DMS 273 (cell line): ENCODE results near the gene GANC.
"Not testable (repeated sequence)": the region's sequence is repeated elsewhere in the genome, so short reads cannot be mapped to it uniquely, and the experiment has no call there.

Experiments used
- DNase-seq: peaks from one replicate; lab custom pipeline; 2025; ENCODE audit not compliant: unreplicated experiment; lab: John Stamatoyannopoulos, UW

GANC gene

DNA sequence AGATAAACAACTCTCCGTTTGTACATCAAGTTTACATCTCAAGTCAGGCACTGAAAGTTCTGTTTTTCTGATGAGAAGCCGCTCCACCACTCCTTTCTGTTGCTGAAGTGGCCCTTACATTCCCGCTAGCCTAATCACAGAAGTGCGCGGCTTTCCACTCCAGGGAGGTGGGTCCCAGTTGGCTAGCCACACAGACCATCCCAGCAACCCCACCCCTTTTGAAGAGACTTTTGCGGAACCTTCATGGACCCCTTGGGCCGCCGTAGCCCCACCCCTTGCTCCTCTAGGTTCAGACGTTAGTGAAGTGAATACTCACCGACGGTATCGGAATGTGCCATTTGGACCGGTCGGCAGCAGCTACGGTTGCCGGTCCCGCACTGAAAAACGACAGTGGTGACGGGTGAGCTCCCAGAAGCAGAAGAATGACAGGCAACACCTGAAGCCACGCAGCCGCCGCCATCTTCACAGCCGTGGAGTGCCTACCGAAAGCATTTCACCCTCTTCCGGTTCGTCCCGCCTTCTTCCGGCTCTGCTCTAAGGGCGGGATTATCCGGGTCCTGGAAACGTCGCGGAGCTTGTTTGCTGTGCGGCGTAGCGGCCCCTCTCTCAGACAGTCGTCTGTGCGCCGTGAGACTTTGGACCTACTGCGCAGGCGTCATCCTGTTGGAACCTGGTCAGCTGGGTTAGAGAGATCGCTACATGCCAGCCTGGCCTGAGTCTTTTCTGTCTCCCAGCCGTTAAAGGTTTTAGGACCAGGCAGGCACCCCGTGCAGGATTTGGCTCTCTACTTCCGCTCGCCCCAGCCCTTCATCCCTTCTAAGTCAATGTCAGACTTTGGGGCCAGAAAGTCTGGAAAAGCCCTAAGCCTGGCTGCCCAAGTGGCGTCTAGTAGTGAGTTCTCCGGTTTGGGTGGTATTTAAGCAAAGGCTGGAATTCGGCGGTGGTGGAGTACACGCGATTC lies at the start of gene GANC, which contains the start of gene TMEM87A:
GANC (plus strand) TSS at position 263 of the 961 bp plus-strand sequence. CDS start 1,281 bp downstream, outside the sequence.
TMEM87A (minus strand) TSS at position 495 of the 961 bp plus-strand sequence; CDS start at position 460, 35 bp downstream.
- DNase-seq: peak; percentile 97

- no peak for DNase-seq
Observed at GRCh38 chr15:42226648-42227047, 46.4 kb upstream of the GANC start.

GRCh38 chr15:42228036-42228435 lies 45.0 kb upstream of the GANC start:
- no peak for DNase-seq

GRCh38 chr15:42228981-42229380 lies 44.0 kb upstream of the GANC start:
- DNase-seq: not testable (repeated sequence)

GRCh38 chr15:42231088-42231487 lies 41.9 kb upstream of the GANC start:
- DNase-seq: no peak

DNA sequence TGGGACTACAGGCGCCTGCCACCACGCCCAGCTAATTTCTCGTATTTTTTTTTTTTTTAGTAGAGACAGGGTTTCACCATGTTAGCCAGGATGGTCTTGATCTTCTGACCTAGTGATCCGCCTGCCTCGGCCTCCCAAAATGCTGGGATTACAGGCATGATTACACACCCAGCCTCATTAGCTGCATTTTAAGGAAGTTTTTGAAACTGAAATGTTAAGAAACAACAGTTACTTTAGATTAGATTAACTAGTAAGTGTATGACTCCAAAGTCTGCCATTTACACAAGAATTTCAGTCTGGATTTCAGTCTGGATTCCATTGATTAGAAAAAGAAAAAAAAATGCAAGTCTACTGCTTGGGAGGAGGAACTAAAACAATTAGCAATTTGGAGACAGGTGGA lies 40.4 kb upstream of the GANC start:
- no peak for DNase-seq

GRCh38 chr15:42233107-42233506 lies 39.9 kb upstream of the GANC start:
- DNase-seq: no peak

- DNase-seq: no peak
Observed at GRCh38 chr15:42239528-42240182, 33.3 kb upstream of the GANC start.

GRCh38 chr15:42240823-42241222 lies 32.2 kb upstream of the GANC start:
- no peak for DNase-seq

GRCh38 chr15:42253300-42253699 lies 19.7 kb upstream of the GANC start:
- DNase-seq: no peak

- no peak for DNase-seq
Observed at GRCh38 chr15:42264795-42265194, 8.2 kb upstream of the GANC start.

DNA sequence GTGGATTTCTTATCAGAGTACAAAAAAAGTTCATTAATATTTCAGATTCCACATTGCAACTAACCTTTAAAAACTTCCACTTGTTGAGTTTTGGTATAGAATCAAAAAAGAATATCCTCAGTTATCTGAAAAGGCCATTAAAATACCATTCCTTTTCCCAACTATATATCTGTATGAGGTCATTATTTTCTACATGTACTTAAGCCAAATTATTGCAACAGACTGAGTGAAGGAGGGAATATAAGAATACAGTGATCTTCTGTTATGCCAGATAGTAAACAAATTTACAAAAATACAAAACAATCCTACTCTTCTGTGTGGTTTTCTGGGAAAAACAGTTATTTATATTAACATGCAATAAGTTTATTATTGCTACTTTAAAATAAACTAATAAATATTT lies 5.7 kb upstream of the GANC start:
- DNase-seq: no peak

- DNase-seq: no peak
Observed at GRCh38 chr15:42270551-42270950, 2.5 kb upstream of the GANC start.

DNA sequence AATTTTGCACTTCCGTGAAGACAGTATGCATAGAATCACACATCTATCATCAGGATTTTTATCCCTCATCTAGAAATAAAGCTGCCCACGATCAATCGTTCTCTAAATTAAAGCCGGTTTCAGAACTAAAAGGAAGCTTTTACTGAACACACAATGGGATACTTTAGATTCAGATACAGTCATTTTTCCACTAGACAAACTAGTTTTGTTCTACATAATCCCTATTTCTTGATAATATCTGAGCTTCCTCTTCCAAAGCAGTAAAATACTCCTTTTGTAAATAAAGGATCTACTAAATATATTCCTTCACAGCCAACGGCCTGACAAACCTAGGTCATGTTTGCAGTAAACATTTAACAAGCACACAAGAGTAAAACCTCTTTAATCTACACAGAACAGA lies 2.0 kb upstream of the GANC start:
- no peak for DNase-seq

DNA sequence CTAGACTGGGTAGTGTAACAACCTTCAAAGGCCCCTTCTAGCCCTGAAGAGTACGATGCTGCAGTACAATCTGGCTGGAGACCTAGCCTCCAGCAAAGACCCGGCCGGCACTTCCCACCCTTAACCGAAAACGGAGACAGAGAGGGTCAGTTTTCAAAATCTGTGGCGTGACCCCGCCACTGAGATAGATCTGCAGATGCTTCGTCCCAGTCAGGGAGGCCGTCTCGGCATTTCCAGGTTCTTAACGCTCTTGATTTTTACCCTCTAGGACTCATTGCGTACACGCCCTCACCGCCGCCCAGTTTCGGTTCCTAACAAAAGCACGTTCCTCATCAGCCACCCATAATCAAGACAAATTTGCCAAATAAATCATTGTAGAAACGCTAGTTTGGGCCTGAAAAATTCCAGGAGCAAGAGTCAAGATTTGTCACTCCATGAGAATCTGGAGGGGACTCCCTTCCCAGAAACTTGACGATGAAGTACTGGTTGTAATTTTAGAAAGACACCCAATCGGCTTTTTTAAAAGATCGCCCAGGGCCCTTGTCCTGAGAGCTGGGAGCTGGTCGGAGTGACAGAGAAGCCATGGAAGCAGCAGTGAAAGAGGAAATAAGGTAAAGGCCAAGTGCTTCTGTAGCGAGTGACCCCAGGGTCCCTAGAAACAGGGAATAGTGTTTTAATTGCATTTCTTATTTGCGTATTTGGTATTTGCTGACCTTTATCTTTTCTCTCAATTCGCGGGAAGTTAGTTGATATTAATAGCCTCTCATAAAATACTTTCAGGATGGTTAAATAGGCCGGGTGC lies 1.1 kb downstream of the GANC start:
- DNase-seq: peak; percentile 52

DNA sequence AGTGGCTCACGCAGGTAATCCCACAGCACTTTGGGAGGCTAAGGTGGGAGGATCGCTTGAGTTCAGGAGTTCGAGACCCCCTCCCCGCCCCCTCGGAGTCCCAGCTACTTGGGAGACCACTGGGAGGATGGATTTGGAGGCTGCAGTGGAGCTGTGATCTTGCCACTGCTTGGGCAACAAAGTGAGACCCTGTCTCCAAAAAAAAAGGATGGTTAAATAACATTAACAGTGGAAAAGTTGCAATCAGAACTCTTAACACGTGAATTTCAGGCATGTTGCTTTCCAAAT lies 1.6 kb downstream of the GANC start:
- no peak for DNase-seq

- DNase-seq: no peak
Observed at GRCh38 chr15:42275780-42276391, 2.9 kb downstream of the GANC start.

DNA sequence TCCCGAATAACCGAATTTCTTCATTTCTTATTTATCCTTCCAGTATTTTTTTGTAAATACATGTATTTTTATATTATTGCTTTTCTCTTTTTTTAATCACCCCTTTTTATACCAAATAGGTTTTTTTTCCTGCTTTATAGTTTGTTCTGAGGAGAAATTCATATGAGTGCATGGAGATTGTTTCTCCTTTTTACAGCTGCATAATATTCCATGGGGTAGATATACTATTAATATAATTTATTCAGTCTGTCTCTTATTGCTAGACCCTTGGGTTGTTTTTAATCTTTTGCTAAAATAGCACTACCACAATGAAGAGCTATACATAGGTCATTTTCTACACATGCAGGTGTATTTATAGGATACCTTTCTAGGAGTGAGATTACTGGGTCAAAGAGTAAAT lies 3.8 kb downstream of the GANC start:
- DNase-seq: no peak

- no peak for DNase-seq
Observed at GRCh38 chr15:42279234-42279723, 6.3 kb downstream of the GANC start.

DNA sequence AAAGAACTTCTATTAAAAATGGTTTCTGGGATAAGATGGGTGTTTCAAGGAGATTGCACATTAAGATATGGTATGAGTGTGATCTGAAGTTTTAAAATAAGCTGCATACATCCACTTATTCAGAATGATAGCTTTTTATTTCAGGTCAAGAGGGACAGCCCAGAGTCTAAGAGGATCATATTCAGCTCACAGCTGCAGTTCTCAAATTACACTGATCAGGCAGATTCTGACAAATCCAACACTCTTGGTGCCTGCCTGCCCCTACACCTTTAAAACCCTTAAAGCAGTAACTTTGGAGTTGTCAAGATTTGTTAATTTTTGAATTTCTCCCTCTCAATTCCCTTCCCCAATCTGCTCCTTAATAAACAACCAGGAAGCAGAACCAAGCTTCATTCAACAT lies 9.3 kb downstream of the GANC start:
- DNase-seq: no peak

DNA sequence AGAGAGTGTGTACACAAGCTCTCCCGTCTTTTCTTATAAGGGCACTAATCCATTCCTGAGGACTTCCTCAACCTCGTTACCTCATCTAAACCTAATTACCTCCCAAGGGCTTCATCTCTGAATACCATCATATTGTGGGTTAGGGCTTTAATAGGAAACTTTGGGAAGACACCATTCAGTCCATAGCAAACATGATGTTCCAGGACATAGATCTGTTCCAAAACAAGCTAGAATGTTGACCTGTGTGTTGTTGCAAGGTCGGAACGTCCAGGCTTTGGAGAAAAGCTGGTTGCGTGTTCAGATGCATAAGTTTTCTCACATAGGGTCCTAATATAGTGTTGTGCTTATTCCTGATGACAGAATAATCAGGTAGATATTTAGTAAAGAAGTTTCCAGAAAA lies 9.9 kb downstream of the GANC start:
- no peak for DNase-seq
